Stimulated activated CD4-positive, alpha-beta T cell treated with anti-CD3 and anti-CD28 coated beads, TNF-alpha, amount 100 ng/mL, for 24 hours (primary cell): ENCODE measurements around the gene MYCBPAP.

Experiments used
- DNase-seq, 3 experiments: peaks; one replicate each; pipeline ENCODE4 v3.0.0-alpha.2; 2020; ENCODE audit warnings: low read depth in 3 of 3

Gene MYCBPAP

DNA sequence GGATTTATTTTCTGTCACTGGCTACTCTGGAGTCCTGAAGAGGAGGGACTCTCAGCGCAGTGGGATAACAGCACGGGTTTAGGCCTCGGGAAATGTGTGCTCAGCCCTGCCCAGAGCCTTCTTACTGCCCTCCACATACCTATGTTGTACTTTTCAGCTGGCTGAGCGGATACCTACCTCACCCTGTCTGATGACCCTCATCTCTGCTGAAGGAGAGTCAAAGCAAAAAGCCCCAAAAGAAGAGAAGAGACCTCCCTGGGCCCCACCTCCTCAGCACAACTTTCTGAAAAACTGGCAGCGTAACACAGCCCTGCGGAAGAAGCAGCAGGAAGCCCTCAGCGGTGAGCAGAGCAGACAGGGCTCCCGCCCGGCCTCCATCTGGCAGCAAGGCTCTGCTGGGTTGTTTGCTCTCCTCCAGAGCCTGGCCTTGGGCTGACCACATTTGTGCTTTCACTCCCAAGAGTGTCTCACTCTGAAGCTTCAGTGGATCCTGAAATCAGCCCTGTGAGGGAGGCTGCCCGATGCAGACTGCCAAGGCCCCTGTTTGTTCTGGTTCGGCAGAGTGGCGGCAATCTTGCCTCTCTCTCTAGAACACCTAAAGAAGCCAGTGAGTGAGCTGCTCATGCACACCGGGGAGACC is 10.3 kb downstream of the MYCBPAP start:
- DNase-seq: no peak

GRCh38 chr17:50519141-50519834 is 11.0 kb downstream of the MYCBPAP start:
- DNase-seq: no peak

- no peak for DNase-seq
Observed at GRCh38 chr17:50520483-50520882, 12.2 kb downstream of the MYCBPAP start.

DNA sequence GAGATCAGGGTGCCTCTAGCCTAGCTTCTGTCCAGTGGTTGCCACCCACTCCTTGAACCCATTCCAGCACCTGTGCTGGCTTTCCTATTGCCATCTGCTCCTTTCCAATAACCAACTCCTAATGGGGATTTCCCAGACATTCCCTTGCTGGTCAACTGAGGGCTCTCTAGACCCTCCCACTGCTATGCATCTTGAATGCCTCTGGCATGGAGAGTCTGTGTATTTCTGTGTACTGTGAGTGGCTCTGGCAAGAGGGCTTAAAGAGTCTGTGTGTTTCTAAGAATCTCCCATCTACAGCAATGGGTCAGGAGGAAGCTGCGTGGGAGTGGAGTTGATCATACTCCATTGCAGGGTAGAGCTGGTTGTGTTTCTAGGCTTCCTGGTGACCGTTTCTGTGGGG is 13.3 kb downstream of the MYCBPAP start:
- DNase-seq: no peak

DNA sequence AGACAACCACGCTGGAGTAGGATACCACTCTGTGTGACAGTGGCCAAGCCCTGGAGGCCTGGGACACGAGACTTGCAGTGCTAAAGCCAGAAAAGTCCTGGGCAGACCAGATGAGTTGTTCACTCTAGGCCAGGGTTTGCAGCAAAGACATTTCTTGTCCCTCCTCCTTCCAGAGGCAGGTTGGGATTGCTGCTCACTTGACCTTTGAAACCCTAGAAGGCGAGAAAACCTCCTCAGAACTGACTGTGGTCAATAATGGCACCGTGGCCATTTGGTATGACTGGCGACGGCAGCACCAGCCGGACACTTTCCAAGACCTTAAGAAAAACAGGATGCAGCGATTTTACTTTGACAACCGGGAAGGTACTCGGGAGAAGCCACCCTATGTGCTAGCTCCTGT is 14.5 kb downstream of the MYCBPAP start:
- no peak for DNase-seq

- no peak for DNase-seq
Observed at GRCh38 chr17:50523208-50523607, 15.0 kb downstream of the MYCBPAP start.

DNA sequence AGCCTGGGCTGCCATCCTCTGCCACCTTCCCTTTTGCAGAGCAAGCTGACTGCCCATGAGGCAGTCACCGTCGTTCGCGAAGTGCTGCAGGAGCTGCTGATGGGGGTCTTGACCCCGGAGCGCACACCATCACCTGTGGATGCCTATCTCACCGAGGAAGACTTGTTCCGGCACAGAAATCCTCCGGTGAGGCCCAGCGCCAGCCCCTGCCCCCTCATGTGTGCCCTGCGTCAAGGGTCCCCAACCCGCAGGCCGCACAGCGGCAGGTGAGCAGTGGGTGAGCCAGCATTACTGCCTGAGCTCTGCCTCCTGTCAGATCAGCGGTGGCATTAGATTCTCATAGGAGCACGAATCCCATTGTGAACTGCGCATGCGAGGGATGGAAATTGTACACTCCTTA is 16.6 kb downstream of the MYCBPAP start:
- no peak for DNase-seq

- DNase-seq: no peak
Observed at GRCh38 chr17:50527155-50527762, 19.0 kb downstream of the MYCBPAP start.

DNA sequence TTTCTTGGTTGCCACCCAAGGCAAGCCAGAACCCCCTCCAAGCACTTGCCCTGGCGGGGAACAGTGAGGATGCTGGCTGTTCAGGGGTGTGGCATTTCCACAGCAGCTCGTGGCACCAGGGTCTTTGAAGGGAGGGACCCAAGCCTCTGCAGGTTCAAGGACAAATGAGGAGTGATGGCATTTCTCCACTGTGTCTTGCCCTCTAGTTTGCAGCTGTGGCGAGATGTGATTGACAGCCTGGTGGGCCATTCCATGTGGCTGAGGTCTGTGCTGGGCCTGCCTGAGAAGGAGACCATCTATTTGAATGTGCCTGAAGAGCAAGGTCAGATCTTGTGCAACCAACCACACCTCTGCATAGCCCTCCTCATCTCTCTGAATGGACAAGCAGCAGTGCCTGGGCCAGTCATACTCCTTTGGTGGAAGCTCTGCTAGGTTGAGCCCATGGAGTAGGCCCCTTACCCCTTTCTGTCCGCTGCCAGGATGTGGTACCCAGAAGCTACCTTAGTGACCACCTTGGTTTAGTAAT is 19.8 kb downstream of the MYCBPAP start:
- no peak for DNase-seq

GRCh38 chr17:50529849-50530248 is 21.6 kb downstream of the MYCBPAP start:
- DNase-seq: no peak

- DNase-seq: no peak
Observed at GRCh38 chr17:50531428-50532025, 23.3 kb downstream of the MYCBPAP start.

DNA sequence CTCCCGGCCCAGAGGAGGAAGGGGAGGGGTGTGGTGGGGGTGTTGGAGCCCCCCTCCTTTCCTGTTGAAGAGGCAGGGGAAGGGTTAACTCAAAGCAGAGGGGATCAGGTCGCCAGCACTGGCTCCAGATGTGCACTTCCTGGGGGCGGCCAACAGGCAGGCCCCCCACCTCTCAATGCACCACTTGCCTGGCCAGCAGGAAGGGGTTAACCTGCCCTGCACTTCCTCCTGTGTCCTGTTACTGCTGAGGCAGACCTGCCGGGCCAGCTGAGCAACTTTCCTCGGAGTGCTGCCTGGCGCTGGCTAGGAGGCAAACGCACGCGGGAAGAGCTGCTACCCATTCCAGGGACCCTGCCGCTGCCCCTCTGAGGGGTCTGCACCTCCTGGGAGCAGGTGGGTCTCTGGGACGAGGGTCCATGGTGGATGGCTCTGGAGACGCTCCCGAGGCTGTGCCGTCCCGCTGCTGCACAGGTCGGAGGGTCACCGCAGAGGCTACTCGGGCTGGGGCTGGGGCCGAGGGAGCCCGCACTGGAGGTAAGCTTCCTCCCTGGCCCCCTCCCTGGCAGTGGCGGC is 24.3 kb downstream of the MYCBPAP start, which contains the start of gene EPN3:
TSS of gene EPN3 (plus strand) at position 284 of the 573 bp plus-strand sequence. CDS start 3,822 bp downstream, outside the sequence.
- DNase-seq: no peak

GRCh38 chr17:50533185-50533584 is 24.9 kb downstream of the MYCBPAP start:
- no peak for DNase-seq

DNA sequence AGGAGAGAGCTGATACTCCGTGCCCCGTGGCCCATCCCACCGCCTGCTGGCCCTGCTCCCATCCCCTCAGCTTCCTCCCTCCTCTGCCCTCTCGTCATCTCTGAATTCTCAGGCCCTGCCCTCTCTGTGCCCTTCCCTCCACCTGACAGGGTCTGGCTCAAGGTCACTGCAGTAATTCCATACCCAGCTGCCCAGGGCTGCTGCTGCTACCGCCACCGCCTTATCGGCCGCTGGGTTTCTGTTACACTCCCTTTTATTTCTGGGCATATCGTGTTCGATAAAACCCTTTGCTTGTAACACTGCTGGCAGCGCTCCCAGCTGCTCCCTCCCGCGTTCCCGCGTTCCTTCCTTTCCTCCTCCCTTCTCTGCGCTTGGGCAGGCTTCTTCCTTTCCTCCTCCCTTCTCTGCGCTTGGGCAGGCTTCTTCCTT is 25.5 kb downstream of the MYCBPAP start:
- DNase-seq: no peak

DNA sequence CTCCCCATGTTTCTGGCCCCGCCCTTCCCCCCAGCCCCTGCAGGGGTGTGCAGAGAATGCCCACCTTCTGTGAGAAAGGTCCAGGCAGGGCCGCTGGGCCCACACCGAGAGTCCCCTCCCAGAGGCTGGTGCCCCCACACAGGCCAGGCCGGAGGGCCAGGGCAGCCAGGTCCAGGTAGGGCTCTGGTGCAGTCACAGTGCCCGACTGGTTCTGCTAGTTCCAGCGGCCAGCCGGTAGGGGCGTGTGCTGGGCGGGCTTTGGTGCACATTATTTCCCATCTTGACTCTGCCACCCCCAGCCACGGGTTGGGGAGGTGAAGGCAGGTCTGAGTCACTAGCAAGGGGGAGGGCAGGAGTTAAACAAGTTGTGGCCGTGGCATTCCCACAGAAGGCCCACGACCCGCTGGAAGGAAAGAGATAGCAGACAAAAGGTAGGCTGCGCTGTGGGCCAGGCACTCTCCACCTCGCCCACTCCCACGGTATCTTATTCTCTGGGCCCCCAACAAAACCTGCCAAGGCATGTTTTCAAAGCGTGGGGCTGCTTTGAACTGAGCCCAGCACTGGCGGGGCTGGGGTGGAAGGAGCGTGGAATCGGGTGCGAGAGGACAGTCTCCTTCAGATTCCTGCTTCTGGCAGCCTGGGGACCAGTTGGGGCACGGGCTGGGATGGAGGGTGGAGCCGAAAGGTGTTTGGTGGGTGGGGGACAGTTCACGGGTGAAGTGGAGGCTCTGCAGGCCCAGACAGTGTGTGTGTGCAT is 26.2 kb downstream of the MYCBPAP start:
- peak in 1 of 3 experiments; percentile 37 for DNase-seq

DNA sequence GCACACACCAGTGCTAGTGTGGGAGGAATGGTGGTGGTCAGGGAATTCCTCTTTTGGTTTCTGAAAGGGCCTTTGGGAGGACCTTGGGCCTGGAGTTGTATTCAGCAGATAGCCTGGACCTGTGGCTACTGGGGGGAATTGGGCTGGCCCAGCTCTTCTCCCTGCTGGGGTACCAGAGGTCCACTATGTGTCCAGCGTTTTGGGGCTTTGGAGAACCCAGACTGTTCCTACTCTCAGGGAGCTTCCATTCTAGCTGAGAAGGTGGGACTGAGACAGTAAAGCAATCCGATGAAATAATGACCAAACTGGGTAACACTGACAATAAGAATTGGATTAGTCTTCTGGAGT is 26.7 kb downstream of the MYCBPAP start:
- DNase-seq: no peak

DNA sequence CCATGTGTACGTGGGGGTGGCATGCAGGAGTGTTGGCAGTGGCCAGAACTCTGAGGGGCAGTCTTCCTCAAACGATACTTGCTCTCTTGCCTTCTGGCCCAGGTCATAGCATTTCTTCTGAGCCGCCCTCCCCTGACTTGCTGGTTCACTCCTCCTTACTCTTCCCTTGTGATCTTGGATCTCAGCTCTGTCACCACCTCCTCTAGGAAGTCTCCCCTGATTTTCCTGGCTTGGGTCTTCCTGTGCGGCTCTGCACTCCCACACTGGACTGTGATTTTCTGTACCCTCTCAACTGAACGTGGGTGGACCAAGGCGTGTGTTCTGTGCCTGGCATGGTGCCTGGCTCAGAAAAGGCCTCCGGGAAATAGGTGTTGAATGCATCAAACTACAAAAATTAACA is 27.2 kb downstream of the MYCBPAP start:
- DNase-seq: no peak

DNA sequence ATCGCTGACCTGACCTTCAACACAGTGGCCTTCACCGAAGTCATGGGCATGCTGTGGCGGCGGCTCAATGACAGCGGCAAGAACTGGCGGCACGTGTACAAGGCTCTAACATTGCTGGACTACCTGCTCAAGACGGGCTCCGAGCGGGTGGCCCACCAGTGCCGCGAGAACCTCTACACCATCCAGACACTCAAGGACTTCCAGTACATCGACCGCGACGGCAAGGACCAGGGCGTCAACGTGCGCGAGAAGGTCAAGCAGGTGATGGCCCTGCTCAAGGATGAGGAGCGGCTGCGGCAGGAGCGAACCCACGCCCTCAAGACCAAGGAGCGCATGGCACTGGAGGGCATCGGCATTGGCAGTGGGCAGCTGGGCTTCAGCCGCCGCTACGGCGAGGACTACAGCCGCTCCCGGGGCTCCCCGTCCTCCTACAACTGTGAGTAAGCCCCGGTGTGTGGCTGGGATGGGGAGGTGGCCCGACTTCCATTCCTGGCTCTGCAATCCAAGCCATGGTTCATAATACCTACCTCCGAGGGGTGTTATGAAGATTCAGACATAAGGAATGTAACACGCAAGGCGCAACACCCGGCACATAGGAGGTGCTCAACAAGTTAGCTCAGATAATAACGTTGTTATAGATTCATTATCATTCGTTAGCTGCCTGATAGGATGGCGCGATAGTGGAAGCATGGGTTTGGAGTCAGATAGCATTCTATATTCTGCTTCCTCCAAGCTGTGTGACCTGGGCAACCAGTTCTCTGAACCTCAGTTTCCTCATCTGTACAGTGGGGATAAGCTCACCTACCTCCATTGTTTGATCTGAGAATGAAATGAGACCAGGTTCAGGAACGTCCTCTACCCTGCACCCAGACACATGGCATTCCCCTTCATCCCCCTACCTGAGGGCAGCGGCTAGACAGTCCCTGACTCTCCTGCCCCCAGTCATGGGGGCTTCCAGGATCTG is 28.7 kb downstream of the MYCBPAP start:
- DNase-seq: no peak

- no peak for DNase-seq
Observed at GRCh38 chr17:50537721-50538548, 29.7 kb downstream of the MYCBPAP start.
